HL-60 (cell line): ENCODE measurements around the gene RSRP1.
"Not testable (repeated sequence)": the region's sequence is repeated elsewhere in the genome, so short reads cannot be mapped to it uniquely, and the experiment has no call there.

Experiments
- DNase-seq, 2 experiments: peaks; one replicate each; pipeline ENCODE4 v3.0.0-alpha.2; 2010 to 2020; ENCODE audit warnings: low read depth in 1 of 2, low spot score in 1 of 2
- H3K27ac ChIP-seq: fragments of 250-450 bp; sonication (Bioruptor Pico); replicated peaks from 2 replicates; pipeline ENCODE4 v1.5.1; 2020; ENCODE audit warnings: mild to moderate bottlenecking, moderate library complexity
- H3K27me3 ChIP-seq: fragments of 250-450 bp; sonication (Bioruptor Pico); 2 replicates; pipeline ENCODE4 v1.5.1; 2021; ENCODE audit warnings: mild to moderate bottlenecking, moderate library complexity; ENCODE audit not compliant: insufficient read depth, poor library complexity, severe bottlenecking
- H3K4me3 ChIP-seq: replicated peaks from 2 replicates; pipeline ENCODE4 v1.5.1; 2011; ENCODE audit warnings: mild to moderate bottlenecking, control low read depth, low read length; ENCODE audit not compliant: insufficient read depth
- TF ChIP-seq, protein P1 (sequence below): IDR thresholded peaks from one replicate; pipeline ENCODE4 v1.5.1; 2011; ENCODE audit warnings: low read length, control low read depth, inconsistent platforms; ENCODE audit not compliant: insufficient read depth

The RSRP1 gene

DNA sequence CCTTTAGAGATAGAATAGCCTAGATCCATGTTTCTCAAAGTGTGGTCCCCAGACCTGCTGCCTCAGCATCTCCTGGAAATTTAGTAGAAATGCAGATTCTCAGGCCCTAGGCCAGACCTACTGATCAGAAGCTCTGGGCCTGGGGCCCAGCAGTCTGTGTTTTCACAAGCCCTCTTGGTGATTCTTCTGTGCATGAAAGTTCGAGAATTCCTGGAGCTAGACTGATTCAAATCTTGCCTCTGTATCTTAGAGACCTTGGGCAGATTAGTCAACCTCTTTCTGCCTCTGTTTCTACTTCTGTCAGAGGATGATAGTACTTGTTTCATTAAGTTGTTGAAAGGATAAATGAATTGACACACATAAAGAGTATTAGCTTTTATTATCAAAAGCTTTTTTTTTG lies 30.0 kb upstream of the RSRP1 start:
- not testable (repeated sequence) for H3K4me3 ChIP-seq, DNase-seq, H3K27me3 ChIP-seq, H3K27ac ChIP-seq

DNA sequence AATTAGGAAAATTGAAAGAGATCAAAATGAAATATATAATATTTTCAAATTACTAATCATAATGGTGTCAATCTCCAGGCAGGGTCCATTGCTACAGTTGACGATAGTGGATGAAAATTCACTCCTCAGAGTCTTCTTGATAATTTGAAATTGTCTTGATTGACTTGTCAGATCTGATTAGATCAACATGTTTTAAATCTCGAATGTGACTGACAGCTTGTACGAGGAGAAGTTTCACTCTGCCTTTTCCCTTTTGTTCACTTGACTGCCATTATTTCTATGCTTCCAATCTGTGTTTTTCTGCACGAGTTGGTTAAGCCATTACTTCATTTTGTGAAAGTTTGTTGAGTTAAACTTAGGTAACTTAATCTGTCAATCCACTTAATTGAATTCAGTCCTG lies 28.4 kb upstream of the RSRP1 start:
- H3K27ac ChIP-seq, H3K4me3 ChIP-seq, DNase-seq, H3K27me3 ChIP-seq: not testable (repeated sequence)

DNA sequence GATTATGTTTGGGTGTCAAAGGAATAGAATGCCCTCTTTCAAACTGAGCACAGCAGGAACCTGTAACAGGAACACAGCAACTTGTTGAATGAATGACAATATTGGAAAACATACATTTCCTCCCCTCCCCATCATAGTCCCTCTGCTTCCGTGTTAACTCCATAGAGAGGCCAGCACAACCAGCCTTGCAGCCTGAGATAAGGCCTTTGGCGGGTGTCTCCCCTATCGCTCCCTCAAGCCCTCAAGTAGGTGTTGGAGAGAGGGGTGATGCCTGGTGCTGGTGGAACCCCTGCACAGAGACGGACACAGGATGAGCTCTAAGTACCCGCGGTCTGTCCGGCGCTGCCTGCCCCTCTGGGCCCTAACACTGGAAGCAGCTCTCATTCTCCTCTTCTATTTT lies 25.0 kb upstream of the RSRP1 start, which contains the start of gene RHD:
RHD (plus strand) TSS at position 272 of the 400 bp plus-strand sequence; CDS start at position 311, 39 bp downstream.
- not testable (repeated sequence) for DNase-seq, H3K27ac ChIP-seq, H3K27me3 ChIP-seq, H3K4me3 ChIP-seq

DNA sequence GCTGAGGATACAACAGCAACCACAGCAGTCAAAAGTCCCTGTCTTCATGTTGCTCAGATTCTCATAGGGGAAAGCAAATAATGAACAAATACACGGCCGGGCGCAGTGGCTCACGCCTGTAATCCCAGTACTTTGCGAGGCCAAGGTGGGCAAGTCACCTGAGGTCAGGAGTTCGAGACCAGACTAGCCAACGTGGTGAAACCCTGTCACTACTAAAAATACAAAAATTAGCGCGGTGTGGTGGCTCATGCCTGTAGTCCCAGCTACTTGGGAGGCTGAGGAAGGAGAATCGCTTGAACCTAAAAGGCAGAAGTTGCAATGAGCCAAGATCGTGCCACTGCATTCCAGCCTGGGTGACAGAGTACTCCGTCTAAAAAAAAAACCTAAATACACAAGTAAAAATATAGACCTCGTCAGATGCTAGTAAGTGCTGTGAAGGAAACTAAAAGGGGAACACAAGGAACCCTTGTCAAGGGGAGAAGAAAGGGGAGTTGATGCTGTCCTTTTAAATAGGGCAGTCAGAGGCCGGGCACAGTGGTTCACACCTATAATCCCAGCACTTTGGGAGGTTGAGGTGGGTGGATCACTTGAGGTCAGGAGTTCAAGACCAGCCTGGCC lies 21.0 kb upstream of the RSRP1 start:
- not testable (repeated sequence) for H3K27me3 ChIP-seq, DNase-seq
- Histone ChIP-seq H3K27ac (0 out of 2 replicates have a peak overlapping the region, but pooled peaks have one; percentile 33), H3K4me3 (peak overlapping the region; percentile 56)

DNA sequence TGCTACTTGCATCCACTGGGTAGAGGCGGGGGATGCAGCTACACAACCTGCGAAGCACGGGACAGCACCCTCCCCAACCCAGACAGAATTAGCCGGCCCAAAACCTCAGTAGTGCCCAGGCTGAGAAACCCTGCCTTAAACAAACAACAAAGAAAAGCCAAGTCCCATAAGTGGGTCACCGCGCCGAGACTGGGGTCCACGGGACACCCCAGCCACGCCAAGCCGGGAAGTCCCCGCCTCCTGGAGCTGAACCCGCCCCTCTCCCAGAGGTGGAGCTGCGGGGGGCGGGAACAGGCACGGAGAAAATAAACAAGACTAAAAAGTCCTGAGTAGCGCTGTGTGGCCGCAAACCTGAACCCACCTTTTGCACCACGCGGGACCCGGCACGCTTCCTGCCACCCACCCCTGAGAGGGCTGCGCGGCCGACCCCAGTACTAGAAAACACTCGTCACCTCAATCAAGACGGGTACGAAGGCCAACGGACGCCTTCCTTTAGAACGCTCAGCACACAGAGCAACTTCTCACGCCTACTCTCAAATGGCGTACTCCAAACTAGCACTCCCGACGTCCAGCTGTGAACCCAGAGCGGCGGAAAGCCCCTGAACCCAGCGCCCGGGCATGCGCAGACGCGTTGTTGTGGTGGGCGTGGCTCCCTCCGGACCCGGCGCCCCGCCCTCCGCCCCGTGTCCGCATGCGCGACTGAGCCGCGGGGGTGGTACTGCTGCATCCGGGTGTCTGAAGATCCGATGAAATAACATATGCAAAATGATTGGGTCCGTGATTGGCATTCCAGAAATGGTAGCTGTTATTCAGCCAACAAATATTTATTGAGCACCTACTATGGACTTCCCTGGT lies 20.3 kb upstream of the RSRP1 start:
- Histone ChIP-seq H3K27ac (0 out of 2 replicates have a peak overlapping the region, but pooled peaks have one; percentile 33), H3K4me3 (peak overlapping the region; percentile 56)
- not testable (repeated sequence) for H3K27me3 ChIP-seq
- peak; percentile 37 to 59 for DNase-seq

DNA sequence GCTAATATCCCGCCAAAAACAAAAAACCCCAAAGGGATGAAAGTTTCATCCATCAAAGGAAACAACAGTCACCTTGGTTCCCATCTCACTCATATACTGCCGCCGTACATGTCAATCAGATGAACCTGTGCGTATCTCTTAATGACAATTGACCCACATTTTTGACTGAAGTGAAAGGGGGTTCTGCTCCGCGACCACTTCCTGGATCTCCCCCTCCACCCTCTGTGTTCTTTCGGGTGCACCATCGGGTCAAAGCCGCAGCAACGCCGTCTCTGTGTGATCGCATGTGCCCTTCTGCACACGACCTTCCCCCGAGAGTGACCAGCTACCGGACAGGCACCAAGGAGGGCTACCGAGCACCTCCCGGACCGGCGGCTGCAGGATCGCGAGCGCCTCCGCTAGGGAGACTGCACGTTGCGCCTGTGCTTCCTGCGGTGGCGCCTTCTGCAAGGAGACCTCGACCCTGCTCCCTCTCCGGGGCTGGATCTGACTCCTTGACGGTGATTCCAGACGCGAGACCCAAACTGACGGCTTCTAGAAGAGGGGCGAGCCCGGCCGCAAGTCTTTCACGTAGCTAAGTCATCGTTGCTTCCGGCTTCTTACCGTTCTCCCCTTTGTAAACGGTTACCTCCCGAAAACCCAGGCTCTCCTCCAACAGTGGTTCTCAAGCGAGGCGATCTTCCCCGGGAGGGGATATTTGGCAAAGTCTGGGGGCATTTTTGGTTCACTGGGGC lies 19.5 kb upstream of the RSRP1 start:
- peak overlapping the region; percentile 34; the same call in 1 of the 2 replicates for H3K27ac ChIP-seq
- DNase-seq = peak in 1 of 2 experiments; percentile 21
- H3K27me3 ChIP-seq = not testable (repeated sequence)
- peak overlapping the region; percentile 51 for H3K4me3 ChIP-seq

DNA sequence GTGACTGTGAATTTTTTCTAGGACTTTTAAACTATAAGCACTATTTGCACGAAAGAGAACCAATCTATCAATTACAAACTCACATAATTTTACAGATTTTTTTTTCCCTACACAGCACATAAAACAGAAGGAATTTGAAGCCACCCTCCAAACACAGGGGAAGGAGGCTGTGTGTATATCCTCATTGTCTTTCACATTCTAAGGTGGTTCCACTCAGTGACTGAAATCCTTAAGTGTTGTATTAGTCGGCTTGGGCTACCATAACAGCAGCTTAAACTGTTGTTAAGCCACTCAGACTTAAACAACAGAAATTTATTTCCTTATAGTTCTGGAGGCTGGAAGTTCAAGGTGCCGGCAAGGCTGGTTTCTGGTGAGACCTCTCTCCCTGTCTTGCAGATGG lies 13.1 kb upstream of the RSRP1 start:
- H3K27ac ChIP-seq, DNase-seq, H3K4me3 ChIP-seq, H3K27me3 ChIP-seq: not testable (repeated sequence)

DNA sequence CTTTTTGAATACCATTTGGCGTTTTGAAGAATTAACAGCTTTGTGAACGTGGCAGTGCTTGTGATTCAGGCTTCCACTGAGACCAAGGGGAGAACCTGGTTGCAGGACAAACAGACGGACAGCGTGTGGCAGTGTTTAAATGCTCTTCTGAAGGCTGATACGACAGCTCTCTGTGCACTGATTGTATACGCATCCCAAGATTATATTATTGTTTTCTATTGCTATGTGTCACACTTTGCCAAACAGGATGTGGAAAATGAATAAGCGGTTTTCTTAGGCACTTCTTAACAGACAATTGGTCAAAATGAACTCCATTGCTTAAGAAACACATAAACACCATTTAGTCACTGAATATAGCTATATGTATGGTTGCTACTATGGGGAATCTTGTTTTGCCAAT lies 12.6 kb upstream of the RSRP1 start:
- DNase-seq = peak in 1 of 2 experiments; percentile 35
- H3K27me3 ChIP-seq, H3K4me3 ChIP-seq, H3K27ac ChIP-seq: not testable (repeated sequence)

DNA sequence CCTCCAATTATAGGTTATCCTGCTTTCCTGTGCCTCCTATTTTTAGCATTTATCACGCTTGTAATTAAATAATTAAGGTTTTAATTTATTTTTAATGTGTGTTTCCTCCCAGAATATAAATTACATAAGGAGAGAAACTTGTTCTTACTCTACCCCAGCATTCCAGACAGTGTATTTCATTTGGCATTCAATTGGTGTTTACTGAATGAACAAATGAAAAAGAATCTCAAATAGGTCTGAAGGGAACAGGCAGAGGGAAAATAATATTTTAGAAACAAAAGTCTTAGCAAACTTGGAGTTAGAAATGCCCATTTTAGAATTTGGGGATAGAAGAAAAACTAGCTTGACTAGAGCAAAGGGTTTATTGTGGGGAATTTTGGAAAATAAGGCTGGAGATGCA lies 9.9 kb upstream of the RSRP1 start:
- no peak for DNase-seq
- TF ChIP-seq, protein P1, sequence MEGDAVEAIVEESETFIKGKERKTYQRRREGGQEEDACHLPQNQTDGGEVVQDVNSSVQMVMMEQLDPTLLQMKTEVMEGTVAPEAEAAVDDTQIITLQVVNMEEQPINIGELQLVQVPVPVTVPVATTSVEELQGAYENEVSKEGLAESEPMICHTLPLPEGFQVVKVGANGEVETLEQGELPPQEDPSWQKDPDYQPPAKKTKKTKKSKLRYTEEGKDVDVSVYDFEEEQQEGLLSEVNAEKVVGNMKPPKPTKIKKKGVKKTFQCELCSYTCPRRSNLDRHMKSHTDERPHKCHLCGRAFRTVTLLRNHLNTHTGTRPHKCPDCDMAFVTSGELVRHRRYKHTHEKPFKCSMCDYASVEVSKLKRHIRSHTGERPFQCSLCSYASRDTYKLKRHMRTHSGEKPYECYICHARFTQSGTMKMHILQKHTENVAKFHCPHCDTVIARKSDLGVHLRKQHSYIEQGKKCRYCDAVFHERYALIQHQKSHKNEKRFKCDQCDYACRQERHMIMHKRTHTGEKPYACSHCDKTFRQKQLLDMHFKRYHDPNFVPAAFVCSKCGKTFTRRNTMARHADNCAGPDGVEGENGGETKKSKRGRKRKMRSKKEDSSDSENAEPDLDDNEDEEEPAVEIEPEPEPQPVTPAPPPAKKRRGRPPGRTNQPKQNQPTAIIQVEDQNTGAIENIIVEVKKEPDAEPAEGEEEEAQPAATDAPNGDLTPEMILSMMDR = no peak
- no peaks in the 10 kb centered on the region for H3K27me3 ChIP-seq
- no peak overlapping the region for H3K27ac ChIP-seq
- no peak overlapping the region for H3K4me3 ChIP-seq
